RWPE2 (cell line): ENCODE data around the gene TRIM9.

Source experiments
- ATAC-seq: fragments of 200-7000 bp; cut with Tn5 transposase; 3 replicates; pipeline ENCODE4 v1.9.1; 2021; ENCODE audit warnings: low read depth
- DNase-seq: peaks from one replicate; pipeline ENCODE4 v3.0.0-alpha.2; 2020; ENCODE audit warnings: low spot score
- H3K27ac ChIP-seq: fragments of 450-650 bp; 2 replicates; pipeline ENCODE4 v1.5.1; 2017; ENCODE audit warnings: mild to moderate bottlenecking; ENCODE audit not compliant: poor library complexity, severe bottlenecking
- H3K27me3 ChIP-seq: fragments of 250-450 bp; sonication (Bioruptor Pico); 2 replicates; pipeline ENCODE4 v1.5.1; 2021; ENCODE audit warnings: mild to moderate bottlenecking, moderate library complexity; ENCODE audit not compliant: insufficient read depth, poor library complexity, severe bottlenecking
- H3K36me3 ChIP-seq: fragments of 250-450 bp; sonication (Bioruptor Pico); 2 replicates; pipeline ENCODE4 v1.5.1; 2020; ENCODE audit warnings: low read depth, mild to moderate bottlenecking, moderate library complexity
- H3K4me1 ChIP-seq: fragments of 250-450 bp; sonication (Bioruptor Pico); 2 replicates; pipeline ENCODE4 v1.5.1; 2021; ENCODE audit warnings: mild to moderate bottlenecking, moderate library complexity; ENCODE audit not compliant: insufficient read depth, poor library complexity, severe bottlenecking
- H3K4me3 ChIP-seq: fragments of 250-450 bp; sonication (Bioruptor Pico); 2 replicates; pipeline ENCODE4 v1.5.1; 2021; ENCODE audit warnings: mild to moderate bottlenecking, moderate library complexity; ENCODE audit not compliant: severe bottlenecking
- H3K9me3 ChIP-seq: fragments of 250-450 bp; sonication (Bioruptor Pico); 2 replicates; pipeline ENCODE4 v1.5.1; 2021; ENCODE audit warnings: mild to moderate bottlenecking, moderate library complexity; ENCODE audit not compliant: severe bottlenecking
- TF ChIP-seq, protein P1 (sequence below): fragments of 450-650 bp; IDR thresholded peaks from one replicate; pipeline ENCODE4 v1.5.1; 2017; ENCODE audit warnings: mild to moderate bottlenecking, moderate library complexity; ENCODE audit not compliant: poor library complexity, severe bottlenecking

The TRIM9 gene

GRCh38 chr14:50935126-50936015, 159.5 kb downstream of the TRIM9 start:
- TF ChIP-seq, protein P1, sequence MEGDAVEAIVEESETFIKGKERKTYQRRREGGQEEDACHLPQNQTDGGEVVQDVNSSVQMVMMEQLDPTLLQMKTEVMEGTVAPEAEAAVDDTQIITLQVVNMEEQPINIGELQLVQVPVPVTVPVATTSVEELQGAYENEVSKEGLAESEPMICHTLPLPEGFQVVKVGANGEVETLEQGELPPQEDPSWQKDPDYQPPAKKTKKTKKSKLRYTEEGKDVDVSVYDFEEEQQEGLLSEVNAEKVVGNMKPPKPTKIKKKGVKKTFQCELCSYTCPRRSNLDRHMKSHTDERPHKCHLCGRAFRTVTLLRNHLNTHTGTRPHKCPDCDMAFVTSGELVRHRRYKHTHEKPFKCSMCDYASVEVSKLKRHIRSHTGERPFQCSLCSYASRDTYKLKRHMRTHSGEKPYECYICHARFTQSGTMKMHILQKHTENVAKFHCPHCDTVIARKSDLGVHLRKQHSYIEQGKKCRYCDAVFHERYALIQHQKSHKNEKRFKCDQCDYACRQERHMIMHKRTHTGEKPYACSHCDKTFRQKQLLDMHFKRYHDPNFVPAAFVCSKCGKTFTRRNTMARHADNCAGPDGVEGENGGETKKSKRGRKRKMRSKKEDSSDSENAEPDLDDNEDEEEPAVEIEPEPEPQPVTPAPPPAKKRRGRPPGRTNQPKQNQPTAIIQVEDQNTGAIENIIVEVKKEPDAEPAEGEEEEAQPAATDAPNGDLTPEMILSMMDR = no peak
- ATAC-seq = no peak

DNA sequence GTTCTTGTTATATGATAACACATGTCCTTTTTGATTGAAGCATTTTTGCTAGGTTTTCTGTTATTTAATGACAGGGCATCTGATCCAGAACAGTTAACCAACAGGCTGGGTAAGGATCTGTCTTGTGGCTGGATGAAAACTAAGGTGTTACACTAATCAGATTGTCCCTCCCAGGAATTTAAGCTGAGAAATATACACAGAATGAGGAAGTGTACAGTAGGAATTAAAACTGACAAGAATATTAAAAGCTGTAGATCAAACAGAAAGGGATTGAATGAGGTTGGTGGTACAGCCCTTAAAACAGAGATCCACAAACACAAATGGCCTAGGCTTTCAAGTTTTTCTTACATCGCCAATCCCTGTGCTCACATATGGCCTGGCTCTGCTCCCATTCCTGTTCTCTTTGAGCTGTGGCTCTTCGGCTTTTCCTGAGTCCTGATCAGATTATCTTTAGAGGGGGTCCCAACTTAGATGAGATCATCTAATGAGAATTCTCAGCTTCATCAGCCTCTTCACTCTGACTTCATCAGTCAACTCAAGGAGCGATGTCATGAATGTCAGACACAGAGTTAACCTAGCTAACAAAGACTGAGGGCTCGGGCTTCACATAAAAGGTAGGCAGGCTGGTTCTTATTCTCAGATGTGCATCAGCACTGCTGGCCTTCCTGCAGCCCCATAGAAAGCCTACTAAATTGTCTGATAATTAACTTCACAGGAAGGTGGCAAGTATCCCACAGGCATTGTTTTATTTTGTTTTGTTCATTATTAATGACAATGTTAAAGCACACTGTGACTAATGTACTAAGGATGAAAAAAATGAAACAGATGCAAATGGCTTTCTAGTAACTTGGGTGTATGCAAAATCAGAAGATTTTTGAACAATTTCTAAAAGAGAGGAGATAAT, 162.1 kb downstream of the TRIM9 start:
- TF ChIP-seq, protein P1 = no peak
- H3K4me1 ChIP-seq = peaks cover 21% of the 10 kb centered on the region

More at GRCh38 chr14:50935126-50936015, 159.5 kb downstream of the TRIM9 start:
- Histone ChIP-seq H3K4me1 (peaks cover 40% of the 10 kb centered on the region), H3K27me3 (no peaks in the 10 kb centered on the region), H3K36me3 (peaks cover 79% of the 10 kb centered on the region), H3K27ac (peak overlapping the region; percentile 84), H3K9me3 (no peaks in the 10 kb centered on the region), H3K4me3 (no peak overlapping the region)
- DNase-seq = no peak

GRCh38 chr14:50932156-50932555, 162.7 kb downstream of the TRIM9 start:
- TF ChIP-seq, protein P1 = no peak
- DNase-seq (no peak), ATAC-seq (no peak)
- Histone ChIP-seq H3K4me1 (peaks cover 14% of the 10 kb centered on the region), H3K36me3 (peaks cover 100% of the 10 kb centered on the region), H3K27ac (no peak overlapping the region), H3K27me3 (no peaks in the 10 kb centered on the region), H3K9me3 (no peaks in the 10 kb centered on the region), H3K4me3 (no peak overlapping the region)

More for the DNA sequence above, 162.1 kb downstream of the TRIM9 start:
- no peaks in the 10 kb centered on the region for H3K9me3 ChIP-seq
- ATAC-seq (no peak), DNase-seq (no peak)
- H3K4me3 ChIP-seq = no peak overlapping the region
- no peaks in the 10 kb centered on the region for H3K27me3 ChIP-seq
- peaks cover 93% of the 10 kb centered on the region for H3K36me3 ChIP-seq
- H3K27ac ChIP-seq = no peak overlapping the region

DNA sequence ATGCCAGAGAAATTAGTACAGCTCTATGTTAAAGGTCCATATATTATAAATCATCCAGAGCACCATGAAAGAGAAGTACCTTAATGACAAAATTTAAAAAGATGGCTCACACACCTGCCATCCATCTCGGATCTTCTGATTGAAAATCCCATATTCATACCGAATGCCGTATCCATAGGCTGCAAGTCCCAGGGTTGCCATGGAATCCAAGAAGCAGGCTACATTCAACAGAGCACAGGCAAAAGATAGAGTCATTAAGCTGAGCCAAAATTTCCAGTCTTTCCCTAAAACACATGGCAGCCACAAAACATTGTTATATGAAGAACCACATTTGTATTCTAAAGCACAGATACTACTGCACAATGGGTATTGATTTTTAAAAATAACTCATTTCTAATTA, 163.3 kb downstream of the TRIM9 start:
- TF ChIP-seq, protein P1 = no peak
- DNase-seq (no peak), ATAC-seq (no peak)
- Histone ChIP-seq H3K36me3 (peaks cover 99% of the 10 kb centered on the region), H3K27ac (no peak overlapping the region), H3K4me1 (peaks cover 8% of the 10 kb centered on the region), H3K9me3 (no peaks in the 10 kb centered on the region), H3K27me3 (no peaks in the 10 kb centered on the region), H3K4me3 (no peak overlapping the region)
